Diencephalon (tissue), 1 donor: ENCODE measurements around the gene LUM. TPM values are rescaled to one million over a fixed set of nuclear protein-coding genes. Genes with fewer than 3 reads are reported as not detected.

ENCODE experiments used
- total RNA-seq: library from RNA; depleted of rRNA; stranded (reverse); fragments of >200 nt; gene quantifications from one replicate; pipeline ENCODE4 v1.2.3, GENCODE V29; 2014

LUM gene
- total RNA-seq = 11.8 TPM

GRCh38 chr12:91111366-91112325 lies at the start of gene LUM:
Gene LUM, minus strand, starts transcription at chr12:91111494. Its CDS starts 2,515 bp downstream, at chr12:91108979.

GRCh38 chr12:91057368-91058165 lies 53.7 kb downstream of the LUM start, which contains the start of gene KERA:
Gene KERA, minus strand, starts transcription at chr12:91058024. Its CDS starts 1,743 bp downstream, at chr12:91056281.

Other genes with a start within 250 kb of the LUM start
- gene CCER1, start 156.3 kb downstream of the LUM start, total RNA-seq = not detected
- gene EPYC, start 106.5 kb downstream of the LUM start, total RNA-seq = not detected
- 0.23 TPM for gene KERA, start 53.5 kb downstream of the LUM start, total RNA-seq
- gene DCN, start 71.3 kb upstream of the LUM start, total RNA-seq = 39.4 TPM